ENCODE data around the gene GPRIN2. TPM values are rescaled to one million over a fixed set of nuclear protein-coding genes. Genes with fewer than 3 reads are reported as not detected.

The GPRIN2 gene
- total RNA-seq, 1 experiment from 2014 or later, result 3.7 TPM

GRCh38 chr10:46517541-46517940, 38.9 kb downstream of the GPRIN2 start:
- intact Hi-C loops (cut with micrococcal nuclease; ENCODE audit: unreplicated experiment), result no loop called here
- ChIA-PET CTCF (no interaction called here), POLR2A (no interaction called here)
- Histone ChIP-seq H3K4me1 (peaks cover 8% of the 10 kb centered on the region; the same call in 1 of the 2 replicates), H3K27me3 (replicated peaks; ENCODE audit: control insufficient read depth, insufficient read depth, low read length) (no peaks in the 10 kb centered on the region), H3K9me3 (no peaks in the 10 kb centered on the region; the same call in 1 of the 2 replicates), H3K4me3 (ENCODE audit: low read depth, low read length) (no peak overlapping the region), H3K36me3 (ENCODE audit: control insufficient read depth, insufficient read depth, low read length) (no peaks in the 10 kb centered on the region)
- no peak overlapping the region for H3K4me3 Mint-ChIP-seq (ENCODE audit: unreplicated experiment)
- no peak for DNase-seq
- no TSS peak for BruUV-seq (replicated peaks)
- H3K36me3 Mint-ChIP-seq (ENCODE audit: insufficient read depth, unreplicated experiment), result no peaks in the 10 kb centered on the region
- H3K9me3 Mint-ChIP-seq (ENCODE audit: unreplicated experiment), result no peaks in the 10 kb centered on the region
- no peak for TF ChIP-seq CTCF (IDR thresholded peaks at IDR 0.05; ENCODE audit: insufficient read depth in 1 of 2, low read depth in 1 of 2, low read length in 1 of 2, severe bottlenecking in 1 of 2, unreplicated experiment in 1 of 2)
- H3K27ac Mint-ChIP-seq (ENCODE audit: unreplicated experiment), result no peak overlapping the region
- no peaks in the 10 kb centered on the region for H3K4me1 Mint-ChIP-seq (ENCODE audit: low read depth, unreplicated experiment)
- no peaks in the 10 kb centered on the region for H3K27me3 Mint-ChIP-seq (ENCODE audit: insufficient read depth, unreplicated experiment)

GRCh38 chr10:46516660-46517416, 39.6 kb downstream of the GPRIN2 start:
- Mint-ChIP-seq H3K27me3 (ENCODE audit: insufficient read depth, unreplicated experiment) (no peaks in the 10 kb centered on the region), H3K36me3 (ENCODE audit: insufficient read depth, unreplicated experiment) (no peaks in the 10 kb centered on the region), H3K4me1 (ENCODE audit: low read depth, unreplicated experiment) (no peaks in the 10 kb centered on the region), H3K9me3 (ENCODE audit: unreplicated experiment) (no peaks in the 10 kb centered on the region), H3K4me3 (ENCODE audit: unreplicated experiment) (no peak overlapping the region), H3K27ac (ENCODE audit: unreplicated experiment) (peak overlapping the region; percentile 10)
- H3K9me3 ChIP-seq, result no peaks in the 10 kb centered on the region; the same call in 1 of the 2 replicates
- H3K36me3 ChIP-seq (ENCODE audit: control insufficient read depth, insufficient read depth, low read length), result no peaks in the 10 kb centered on the region
- H3K4me1 ChIP-seq, result peaks cover 8% of the 10 kb centered on the region; the same call in 1 of the 2 replicates
- H3K27me3 ChIP-seq (replicated peaks; ENCODE audit: control insufficient read depth, insufficient read depth, low read length), result no peaks in the 10 kb centered on the region
- peak in 1 of 2 experiments; percentile 47 for DNase-seq
- no TSS peak for BruUV-seq (replicated peaks)
- intact Hi-C loops (cut with micrococcal nuclease; ENCODE audit: unreplicated experiment), result no loop called here
- TF ChIP-seq CTCF (IDR thresholded peaks at IDR 0.05; ENCODE audit: insufficient read depth in 1 of 2, low read depth in 1 of 2, low read length in 1 of 2, severe bottlenecking in 1 of 2, unreplicated experiment in 1 of 2), result no peak
- POLR2A ChIA-PET, result no interaction called here
- no peak overlapping the region for H3K4me3 ChIP-seq (ENCODE audit: low read depth, low read length)
- CTCF ChIA-PET, result no interaction called here

- Histone ChIP-seq H3K9me3 (no peaks in the 10 kb centered on the region; the same call in 1 of the 2 replicates), H3K36me3 (ENCODE audit: control insufficient read depth, insufficient read depth, low read length) (no peaks in the 10 kb centered on the region), H3K27me3 (replicated peaks; ENCODE audit: control insufficient read depth, insufficient read depth, low read length) (no peaks in the 10 kb centered on the region), H3K4me1 (peaks cover 8% of the 10 kb centered on the region; the same call in 1 of the 2 replicates), H3K4me3 (ENCODE audit: low read depth, low read length) (no peak overlapping the region)
- H3K4me3 Mint-ChIP-seq (ENCODE audit: unreplicated experiment), result no peak overlapping the region
- peak overlapping the region; percentile 10 for H3K27ac Mint-ChIP-seq (ENCODE audit: unreplicated experiment)
- no peaks in the 10 kb centered on the region for H3K36me3 Mint-ChIP-seq (ENCODE audit: insufficient read depth, unreplicated experiment)
- intact Hi-C loops (cut with micrococcal nuclease; ENCODE audit: unreplicated experiment), result no loop called here
- TF ChIP-seq CTCF (IDR thresholded peaks at IDR 0.05; ENCODE audit: insufficient read depth in 1 of 2, low read depth in 1 of 2, low read length in 1 of 2, severe bottlenecking in 1 of 2, unreplicated experiment in 1 of 2), result no peak
- ChIA-PET CTCF (no interaction called here), POLR2A (no interaction called here)
- H3K27me3 Mint-ChIP-seq (ENCODE audit: insufficient read depth, unreplicated experiment), result no peaks in the 10 kb centered on the region
- H3K4me1 Mint-ChIP-seq (ENCODE audit: low read depth, unreplicated experiment), result no peaks in the 10 kb centered on the region
- DNase-seq, result no peak
- BruUV-seq (replicated peaks), result no TSS peak
- no peaks in the 10 kb centered on the region for H3K9me3 Mint-ChIP-seq (ENCODE audit: unreplicated experiment)
Observed at GRCh38 chr10:46515793-46516192, 40.7 kb downstream of the GPRIN2 start.
